Non-pigmented ciliary epithelial cell (primary cell): ENCODE measurements around the gene NEAT1.

Experiments
- DNase-seq: peaks from one replicate; pipeline ENCODE4 v3.0.0-alpha.2; 2010; ENCODE audit warnings: low read depth

Gene NEAT1

GRCh38 chr11:65433657-65434056 lies 11.1 kb downstream of the NEAT1 start:
- no peak for DNase-seq

GRCh38 chr11:65434057-65434666 lies 11.6 kb downstream of the NEAT1 start:
- DNase-seq: no peak

GRCh38 chr11:65434667-65435410 lies 12.2 kb downstream of the NEAT1 start:
- no peak for DNase-seq

GRCh38 chr11:65435411-65435931 lies 12.9 kb downstream of the NEAT1 start:
- no peak for DNase-seq

- DNase-seq: no peak
Measured at GRCh38 chr11:65435981-65436411, 13.4 kb downstream of the NEAT1 start.

GRCh38 chr11:65436412-65437032 lies 13.9 kb downstream of the NEAT1 start:
- DNase-seq: no peak

GRCh38 chr11:65437436-65438227 lies 15.0 kb downstream of the NEAT1 start:
- DNase-seq: no peak

- DNase-seq: no peak
Measured at GRCh38 chr11:65438257-65439151, 15.9 kb downstream of the NEAT1 start.

- DNase-seq: no peak
Measured at GRCh38 chr11:65439331-65440181, 17.0 kb downstream of the NEAT1 start.

GRCh38 chr11:65440831-65441499 lies 18.4 kb downstream of the NEAT1 start:
- DNase-seq: no peak

- no peak for DNase-seq
Measured at GRCh38 chr11:65442842-65443331, 20.3 kb downstream of the NEAT1 start.

- no peak for DNase-seq
Measured at GRCh38 chr11:65444314-65445051, 21.9 kb downstream of the NEAT1 start.

- no peak for DNase-seq
Measured at GRCh38 chr11:65445101-65445603, 22.6 kb downstream of the NEAT1 start.

- DNase-seq: no peak
Measured at GRCh38 chr11:65445604-65446445, 23.2 kb downstream of the NEAT1 start.

- no peak for DNase-seq
Measured at GRCh38 chr11:65446446-65447277, 24.1 kb downstream of the NEAT1 start.

GRCh38 chr11:65448074-65448417 lies 25.4 kb downstream of the NEAT1 start:
- no peak for DNase-seq
